ENCODE data around the gene BFSP2.

Gene BFSP2

GRCh38 chr3:133383175-133383574 is 16.7 kb upstream of the BFSP2 start:
- no peak for DNase-seq (ENCODE audit: low read depth in 4 of 4, low spot score in 1 of 4)

DNA sequence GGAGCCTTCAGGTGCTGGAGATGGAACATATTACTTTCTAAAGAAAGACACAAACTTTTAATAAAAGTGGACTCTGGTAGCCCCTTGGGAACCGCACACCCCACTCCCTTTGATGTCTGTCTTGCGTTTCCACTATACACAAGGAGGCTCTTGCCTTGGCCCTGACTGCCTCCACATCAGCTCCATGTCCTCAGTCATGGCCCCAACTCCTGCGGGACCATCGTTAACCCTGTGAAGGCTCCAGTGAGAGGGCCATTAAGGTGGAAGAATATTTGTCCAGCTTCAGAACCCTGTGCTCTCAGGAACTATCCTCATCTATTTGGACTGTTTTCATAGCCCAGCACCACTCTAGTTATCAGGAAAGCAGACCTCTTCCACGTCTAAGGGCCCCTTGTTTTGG is 16.1 kb upstream of the BFSP2 start:
- no peak for DNase-seq (ENCODE audit: low read depth in 4 of 4, low spot score in 1 of 4)

DNA sequence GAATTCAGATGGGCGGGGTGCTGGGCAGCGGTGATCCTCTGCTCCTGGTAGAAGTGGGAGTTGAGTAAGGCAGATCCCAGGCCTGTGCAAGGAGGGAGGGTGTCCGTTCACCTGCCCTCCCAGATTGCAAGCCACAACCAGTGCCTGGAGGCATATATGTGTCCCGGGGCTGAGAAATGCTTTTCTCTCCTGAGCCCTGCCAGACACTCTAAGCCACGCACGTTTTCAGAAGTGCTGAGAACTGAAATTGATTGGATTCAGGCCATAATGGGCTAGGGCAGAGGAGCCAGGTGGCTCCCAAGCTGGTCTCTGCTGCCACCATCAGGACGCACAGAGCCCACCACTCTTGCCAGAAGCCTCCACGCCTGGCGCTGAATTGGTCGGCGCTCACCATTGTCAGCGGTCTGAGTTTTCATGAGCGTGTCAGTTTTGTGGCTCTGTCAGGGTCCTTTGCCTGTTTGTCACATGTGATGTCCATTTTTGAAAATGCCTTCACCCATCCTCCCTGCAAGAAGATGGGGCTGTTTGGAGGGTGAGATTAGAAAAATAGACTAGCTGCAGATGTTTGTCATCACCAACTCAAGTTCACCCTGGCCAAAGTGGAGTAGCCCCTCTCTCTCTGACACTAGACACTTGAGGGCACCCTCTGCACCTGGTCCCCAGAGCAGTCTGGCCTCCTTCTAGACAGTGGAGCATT is 15.4 kb upstream of the BFSP2 start:
- DNase-seq (ENCODE audit: low read depth in 4 of 4, low spot score in 1 of 4), result peak in 2 of 4 experiments; percentile 4 to 22

GRCh38 chr3:133386876-133387275 is 13.0 kb upstream of the BFSP2 start:
- DNase-seq (ENCODE audit: low read depth in 4 of 4, low spot score in 1 of 4), result no peak

- DNase-seq (ENCODE audit: low read depth in 4 of 4, low spot score in 1 of 4), result no peak
Observed at GRCh38 chr3:133387341-133387740, 12.5 kb upstream of the BFSP2 start.

GRCh38 chr3:133388696-133389395 is 11.0 kb upstream of the BFSP2 start:
- DNase-seq (ENCODE audit: low read depth in 4 of 4, low spot score in 1 of 4), result no peak

GRCh38 chr3:133390715-133391114 is 9.1 kb upstream of the BFSP2 start:
- no peak for DNase-seq (ENCODE audit: low read depth in 4 of 4, low spot score in 1 of 4)

DNA sequence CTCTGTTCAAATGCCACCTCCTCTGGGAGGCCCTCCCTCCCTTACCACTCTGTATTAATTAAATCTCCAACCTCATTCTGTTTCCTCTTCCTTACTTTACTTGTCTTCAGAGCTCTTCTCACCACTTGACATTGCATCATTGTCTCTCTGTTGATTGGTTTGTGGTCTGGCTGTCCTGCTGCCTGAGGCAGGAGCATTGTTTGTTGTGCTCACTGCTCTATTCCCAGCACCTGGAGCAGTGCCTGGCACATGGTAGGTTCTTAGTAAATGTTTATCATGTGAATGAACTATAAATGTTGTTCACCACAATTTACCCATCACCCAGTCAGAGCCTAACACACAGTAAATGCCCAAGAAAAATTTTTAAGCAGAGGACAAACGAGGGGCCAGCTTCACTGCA is 6.7 kb upstream of the BFSP2 start:
- no peak for DNase-seq (ENCODE audit: low read depth in 4 of 4, low spot score in 1 of 4)

DNA sequence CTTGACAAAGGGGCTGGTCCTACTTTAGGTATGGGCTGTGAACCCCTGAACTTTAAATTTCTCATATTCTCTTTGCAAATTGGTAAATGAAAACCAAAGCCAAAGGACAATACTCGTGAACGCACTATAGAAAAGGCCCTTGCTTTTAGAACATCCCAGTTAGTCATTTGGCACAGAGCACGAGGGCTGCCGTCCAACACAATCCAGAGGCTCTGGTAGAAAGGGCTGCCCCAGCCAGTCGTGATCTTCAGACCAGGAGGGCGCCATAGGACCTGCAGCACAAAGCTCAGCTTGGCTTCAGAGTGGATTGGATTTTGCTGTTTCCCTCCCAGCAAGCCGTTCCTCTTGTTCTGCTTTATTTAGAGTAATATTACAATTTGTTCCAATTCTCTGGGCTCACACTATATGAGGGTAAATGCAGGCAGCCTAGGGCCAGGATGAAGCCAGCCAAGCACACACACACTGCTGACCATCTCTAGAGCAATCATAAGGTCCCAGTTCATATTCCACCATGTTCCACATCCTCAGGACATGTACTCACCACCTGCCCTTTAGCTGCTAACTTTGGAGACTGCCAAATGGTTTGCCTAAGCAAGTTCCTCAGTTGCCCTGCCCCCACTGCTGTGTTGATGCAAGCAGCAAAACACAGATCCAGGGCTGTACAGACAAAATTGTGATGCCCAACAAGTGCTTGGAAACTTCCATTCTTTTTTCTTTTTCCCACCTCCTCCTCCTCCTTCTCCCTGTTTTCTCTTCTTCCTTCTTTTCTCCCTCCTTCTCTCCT is 6.0 kb upstream of the BFSP2 start:
- DNase-seq (ENCODE audit: low read depth in 4 of 4, low spot score in 1 of 4), result no peak

GRCh38 chr3:133394561-133395311 is 5.1 kb upstream of the BFSP2 start:
- no peak for DNase-seq (ENCODE audit: low read depth in 4 of 4, low spot score in 1 of 4)

GRCh38 chr3:133396906-133397305 is 3.0 kb upstream of the BFSP2 start:
- no peak for DNase-seq (ENCODE audit: low read depth in 4 of 4, low spot score in 1 of 4)

GRCh38 chr3:133401374-133402135 is 1.7 kb downstream of the BFSP2 start:
- no peak for DNase-seq (ENCODE audit: low read depth in 4 of 4, low spot score in 1 of 4)

- DNase-seq (ENCODE audit: low read depth in 4 of 4, low spot score in 1 of 4), result no peak
Observed at GRCh38 chr3:133404920-133405319, 5.1 kb downstream of the BFSP2 start.

GRCh38 chr3:133408366-133408765 is 8.5 kb downstream of the BFSP2 start:
- DNase-seq (ENCODE audit: low read depth in 4 of 4, low spot score in 1 of 4), result no peak

DNA sequence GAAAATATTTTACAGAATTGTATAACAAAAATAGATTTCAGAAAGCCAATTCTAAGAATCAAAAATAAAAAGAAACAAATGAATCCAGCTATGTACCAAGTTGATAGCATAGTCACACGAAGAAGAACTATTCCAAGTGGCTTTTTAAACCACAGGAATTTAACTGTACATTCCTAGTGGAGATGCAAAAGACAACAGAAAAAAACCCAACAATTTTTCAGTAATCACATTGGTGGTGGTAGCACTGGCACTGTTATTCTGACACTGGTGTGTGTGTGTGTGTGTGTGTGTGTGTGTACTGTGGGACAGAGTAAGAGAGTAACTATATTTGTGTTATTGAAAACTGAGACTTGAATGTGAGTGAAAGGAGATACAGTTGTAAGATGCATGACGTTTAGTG is 9.1 kb downstream of the BFSP2 start:
- no peak for DNase-seq (ENCODE audit: low read depth in 4 of 4, low spot score in 1 of 4)

- no peak for DNase-seq (ENCODE audit: low read depth in 4 of 4, low spot score in 1 of 4)
Observed at GRCh38 chr3:133410191-133410892, 10.5 kb downstream of the BFSP2 start.

GRCh38 chr3:133412183-133413132 is 12.6 kb downstream of the BFSP2 start:
- no peak for DNase-seq (ENCODE audit: low read depth in 4 of 4, low spot score in 1 of 4)

- no peak for DNase-seq (ENCODE audit: low read depth in 4 of 4, low spot score in 1 of 4)
Observed at GRCh38 chr3:133413161-133414020, 13.5 kb downstream of the BFSP2 start.
